Measurements from ENCODE around the gene DARS2.

DARS2 gene

GRCh38 chr1:173827611-173828010 lies 3.1 kb downstream of the DARS2 start:
- in situ Hi-C loops (cut with HindIII; ENCODE audit: low pct_ligation_motif_present, low sequenced_read_pairs), result no loop called here
- H3K4me3 ChIP-seq (ENCODE audit: low read depth, low read length), result no peak overlapping the region
- H3K36me3 ChIP-seq (replicated peaks), result no peaks in the 10 kb centered on the region
- DNase-seq, result no peak
- TF ChIP-seq, protein P1, sequence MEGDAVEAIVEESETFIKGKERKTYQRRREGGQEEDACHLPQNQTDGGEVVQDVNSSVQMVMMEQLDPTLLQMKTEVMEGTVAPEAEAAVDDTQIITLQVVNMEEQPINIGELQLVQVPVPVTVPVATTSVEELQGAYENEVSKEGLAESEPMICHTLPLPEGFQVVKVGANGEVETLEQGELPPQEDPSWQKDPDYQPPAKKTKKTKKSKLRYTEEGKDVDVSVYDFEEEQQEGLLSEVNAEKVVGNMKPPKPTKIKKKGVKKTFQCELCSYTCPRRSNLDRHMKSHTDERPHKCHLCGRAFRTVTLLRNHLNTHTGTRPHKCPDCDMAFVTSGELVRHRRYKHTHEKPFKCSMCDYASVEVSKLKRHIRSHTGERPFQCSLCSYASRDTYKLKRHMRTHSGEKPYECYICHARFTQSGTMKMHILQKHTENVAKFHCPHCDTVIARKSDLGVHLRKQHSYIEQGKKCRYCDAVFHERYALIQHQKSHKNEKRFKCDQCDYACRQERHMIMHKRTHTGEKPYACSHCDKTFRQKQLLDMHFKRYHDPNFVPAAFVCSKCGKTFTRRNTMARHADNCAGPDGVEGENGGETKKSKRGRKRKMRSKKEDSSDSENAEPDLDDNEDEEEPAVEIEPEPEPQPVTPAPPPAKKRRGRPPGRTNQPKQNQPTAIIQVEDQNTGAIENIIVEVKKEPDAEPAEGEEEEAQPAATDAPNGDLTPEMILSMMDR (IDR thresholded peaks at IDR 0.05; ENCODE audit: low read depth, low read length, missing control alignments), result no peak
- no peaks in the 10 kb centered on the region for H3K27me3 ChIP-seq (replicated peaks)
- H3K27ac ChIP-seq, result no peak overlapping the region

DNA sequence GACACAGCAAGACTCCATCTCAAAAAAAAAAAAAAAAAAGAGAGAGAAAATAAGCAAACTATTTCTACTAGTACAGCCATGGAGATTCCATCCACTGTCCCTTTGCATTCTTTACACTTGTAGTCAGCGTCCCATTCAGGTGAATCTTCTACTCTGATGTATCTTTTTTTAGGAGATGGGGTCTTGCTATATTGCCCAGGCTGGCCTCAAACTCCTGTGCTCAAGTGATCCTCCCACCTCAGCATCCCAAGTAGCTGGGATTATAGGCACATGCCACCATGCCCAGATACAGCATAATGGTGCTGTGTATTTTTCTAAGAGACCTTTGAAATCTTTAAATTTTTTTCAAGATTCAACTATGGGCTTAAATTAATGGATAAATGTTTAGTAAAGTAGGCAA lies 8.3 kb downstream of the DARS2 start:
- H3K4me3 ChIP-seq (ENCODE audit: low read depth, low read length), result no peak overlapping the region
- TF ChIP-seq, protein P1 (IDR thresholded peaks at IDR 0.05; ENCODE audit: low read depth, low read length, missing control alignments), result no peak
- H3K36me3 ChIP-seq (replicated peaks), result peaks cover 20% of the 10 kb centered on the region
- no peak for DNase-seq
- no peaks in the 10 kb centered on the region for H3K27me3 ChIP-seq (replicated peaks)
- H3K27ac ChIP-seq, result no peak overlapping the region
- in situ Hi-C loops (cut with HindIII; ENCODE audit: low pct_ligation_motif_present, low sequenced_read_pairs), result no loop called here

GRCh38 chr1:173852105-173852504 lies 27.6 kb downstream of the DARS2 start:
- no peak for DNase-seq
- H3K27ac ChIP-seq, result no peak overlapping the region
- in situ Hi-C loops (cut with HindIII; ENCODE audit: low pct_ligation_motif_present, low sequenced_read_pairs), result no loop called here
- H3K4me3 ChIP-seq (ENCODE audit: low read depth, low read length), result no peak overlapping the region
- no peaks in the 10 kb centered on the region for H3K27me3 ChIP-seq (replicated peaks)
- peaks cover 10% of the 10 kb centered on the region for H3K36me3 ChIP-seq (replicated peaks)
- TF ChIP-seq, protein P1 (IDR thresholded peaks at IDR 0.05; ENCODE audit: low read depth, low read length, missing control alignments), result no peak

DNA sequence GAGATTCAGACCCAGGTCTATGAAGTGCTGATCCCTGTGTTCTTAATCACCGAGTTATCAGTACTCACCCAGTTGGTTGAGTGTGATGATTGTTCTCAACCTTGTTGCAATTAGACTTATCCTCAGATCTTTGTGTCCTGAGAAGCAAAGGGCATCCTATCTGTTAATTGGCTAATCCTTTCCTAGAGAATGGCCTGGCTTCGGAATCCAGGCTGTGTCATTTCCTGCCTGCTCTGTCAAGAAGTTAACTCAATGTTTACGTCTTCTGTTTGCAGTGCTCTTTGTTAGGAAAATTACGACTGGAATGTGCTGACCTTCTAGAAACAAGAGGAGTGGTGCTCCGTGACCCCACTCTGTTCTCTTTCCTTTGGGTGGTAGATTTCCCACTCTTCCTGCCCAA lies 28.6 kb downstream of the DARS2 start:
- TF ChIP-seq, protein P1 (IDR thresholded peaks at IDR 0.05; ENCODE audit: low read depth, low read length, missing control alignments), result no peak
- Histone ChIP-seq H3K4me3 (ENCODE audit: low read depth, low read length) (no peak overlapping the region), H3K27ac (peak overlapping the region; percentile 60), H3K27me3 (replicated peaks) (no peaks in the 10 kb centered on the region), H3K36me3 (replicated peaks) (peaks cover 16% of the 10 kb centered on the region)
- in situ Hi-C loops (cut with HindIII; ENCODE audit: low pct_ligation_motif_present, low sequenced_read_pairs), result no loop called here
- peak; percentile 56 for DNase-seq

DNA sequence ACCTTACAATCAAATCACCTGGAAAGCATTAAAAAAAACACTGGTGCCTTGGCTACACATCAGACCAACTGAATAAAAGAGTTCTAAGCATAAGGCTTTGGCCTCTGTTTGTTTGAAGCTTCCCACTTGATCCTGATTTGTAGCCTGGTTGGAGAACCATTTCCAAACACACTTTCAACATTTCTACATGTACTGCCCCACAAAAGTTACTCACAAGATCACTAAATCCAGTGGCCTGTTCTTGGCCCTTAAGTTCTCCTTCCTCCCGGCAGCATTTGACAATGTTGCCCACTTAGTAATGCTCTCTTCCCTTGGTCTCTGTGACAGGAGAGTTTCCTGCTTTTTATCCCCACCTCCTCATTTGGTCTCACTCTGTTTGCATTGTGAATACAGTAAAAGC lies 31.5 kb downstream of the DARS2 start:
- no peak overlapping the region for H3K4me3 ChIP-seq (ENCODE audit: low read depth, low read length)
- peaks cover 20% of the 10 kb centered on the region for H3K36me3 ChIP-seq (replicated peaks)
- no peak overlapping the region for H3K27ac ChIP-seq
- no peaks in the 10 kb centered on the region for H3K27me3 ChIP-seq (replicated peaks)
- in situ Hi-C loops (cut with HindIII; ENCODE audit: low pct_ligation_motif_present, low sequenced_read_pairs), result no loop called here
- TF ChIP-seq, protein P1 (IDR thresholded peaks at IDR 0.05; ENCODE audit: low read depth, low read length, missing control alignments), result no peak
- no peak for DNase-seq

DNA sequence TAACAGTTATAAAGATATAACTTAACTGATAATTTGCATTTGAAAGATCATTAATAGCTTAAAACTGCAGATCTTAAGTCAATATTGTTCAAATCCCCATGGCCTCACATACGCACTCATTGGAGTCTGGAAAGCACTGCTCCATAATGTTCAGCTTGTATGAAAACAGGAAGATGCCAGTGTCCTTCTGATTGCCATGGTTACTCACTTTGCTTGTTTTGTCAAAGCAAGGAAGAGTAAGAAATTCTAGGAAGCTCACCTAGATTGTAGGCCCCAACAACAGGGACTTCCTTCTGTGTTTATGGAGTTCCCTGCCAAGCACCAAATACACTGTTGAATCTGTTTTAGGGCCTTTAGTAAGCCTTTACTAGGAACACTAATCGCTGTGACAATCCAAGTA lies 32.4 kb downstream of the DARS2 start:
- H3K36me3 ChIP-seq (replicated peaks), result peaks cover 20% of the 10 kb centered on the region
- no peak overlapping the region for H3K4me3 ChIP-seq (ENCODE audit: low read depth, low read length)
- TF ChIP-seq, protein P1 (IDR thresholded peaks at IDR 0.05; ENCODE audit: low read depth, low read length, missing control alignments), result no peak
- peak overlapping the region; percentile 28 for H3K27ac ChIP-seq
- no peaks in the 10 kb centered on the region for H3K27me3 ChIP-seq (replicated peaks)
- DNase-seq, result peak; percentile 27
- in situ Hi-C loops (cut with HindIII; ENCODE audit: low pct_ligation_motif_present, low sequenced_read_pairs), result no loop called here
